Stimulated activated CD8-positive, alpha-beta memory T cell treated with anti-CD3 and anti-CD28 coated beads, Interleukin-4, amount 100 ng/mL, for 48 hours (primary cell): Measurements from ENCODE around the gene ATXN10.
"Not testable (repeated sequence)": the region's sequence is repeated elsewhere in the genome, so short reads cannot be mapped to it uniquely, and the experiment has no call there.

Source experiments
- DNase-seq: peaks from one replicate; pipeline ENCODE4 v3.0.0-alpha.2; 2020

Gene ATXN10

DNA sequence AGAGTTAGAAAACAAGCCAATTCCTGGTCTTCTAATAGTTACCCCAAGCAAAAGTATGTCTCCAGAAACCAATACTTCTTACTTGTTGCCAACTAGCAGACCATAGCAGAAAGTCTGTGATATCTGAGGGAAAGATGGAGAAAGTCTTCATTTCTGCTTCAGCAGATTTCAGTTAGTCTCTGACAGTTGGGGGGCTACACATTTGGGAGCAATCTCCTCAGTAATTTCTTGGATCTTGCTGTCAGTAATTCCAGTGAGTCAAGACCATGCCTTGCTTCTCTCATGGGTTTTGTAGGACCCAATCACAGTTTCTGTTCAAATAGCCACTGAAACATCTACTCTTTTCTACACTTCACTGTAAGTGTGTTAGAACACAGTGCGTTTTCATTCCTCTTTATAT, 118.8 kb downstream of the ATXN10 start:
- no peak for DNase-seq

DNA sequence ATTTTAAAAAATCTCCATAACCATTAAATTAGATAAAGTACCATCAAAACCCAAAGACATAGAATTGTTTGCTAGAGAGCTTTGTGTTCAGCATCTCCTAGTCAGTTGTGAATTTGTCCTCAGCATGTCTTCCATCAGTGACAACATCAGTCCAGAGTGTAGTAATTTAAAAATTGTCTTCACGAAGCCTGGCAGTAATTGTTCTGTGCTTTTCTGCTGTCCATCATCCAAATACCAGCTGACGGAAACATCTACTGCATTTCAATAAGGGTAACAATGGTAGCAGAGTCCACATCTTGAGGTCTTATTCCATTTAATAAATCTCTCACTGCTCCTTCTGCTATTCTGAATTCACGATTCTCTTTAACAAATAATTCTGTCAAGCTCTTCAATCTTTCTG, 121.5 kb downstream of the ATXN10 start:
- no peak for DNase-seq

DNA sequence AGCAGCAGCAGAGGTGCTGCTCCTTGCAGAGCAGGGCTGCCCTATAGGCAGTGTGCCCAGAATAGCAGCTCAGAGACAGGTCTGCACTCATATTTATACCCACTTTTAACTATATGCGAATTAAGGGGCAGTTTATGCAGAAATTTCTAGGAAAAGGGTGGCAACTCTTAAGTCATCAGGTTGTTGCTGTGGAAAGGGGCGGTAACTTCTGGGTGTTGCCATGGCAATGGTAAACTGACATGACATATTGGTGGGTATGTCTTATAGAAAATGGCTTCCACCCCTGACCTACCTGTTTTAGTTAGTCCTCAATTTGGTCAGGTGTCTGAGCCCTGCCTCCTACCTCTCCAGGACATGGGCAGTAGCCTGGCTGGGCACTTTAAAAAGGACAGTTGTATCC, 122.3 kb downstream of the ATXN10 start:
- DNase-seq = no peak

DNA sequence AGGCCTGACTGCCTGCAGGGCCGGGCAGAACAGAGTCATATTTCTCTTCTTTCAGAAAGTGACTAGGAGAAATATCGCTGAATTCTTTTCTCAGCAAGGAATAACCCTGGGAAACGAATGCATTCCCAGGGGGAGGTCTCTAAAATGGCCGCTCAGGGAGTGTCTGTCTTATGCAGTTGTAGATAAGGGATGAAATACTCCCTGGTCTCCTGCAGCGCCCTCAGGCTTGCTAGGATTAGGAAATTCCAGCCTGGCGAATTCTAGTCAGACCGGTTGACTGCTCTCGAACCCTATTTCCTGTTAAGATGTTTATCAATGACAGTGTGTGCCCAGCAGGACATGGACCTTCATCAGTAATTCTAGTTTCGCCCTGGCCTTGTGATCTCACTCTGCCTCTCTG, 124.4 kb downstream of the ATXN10 start:
- not testable (repeated sequence) for DNase-seq

DNA sequence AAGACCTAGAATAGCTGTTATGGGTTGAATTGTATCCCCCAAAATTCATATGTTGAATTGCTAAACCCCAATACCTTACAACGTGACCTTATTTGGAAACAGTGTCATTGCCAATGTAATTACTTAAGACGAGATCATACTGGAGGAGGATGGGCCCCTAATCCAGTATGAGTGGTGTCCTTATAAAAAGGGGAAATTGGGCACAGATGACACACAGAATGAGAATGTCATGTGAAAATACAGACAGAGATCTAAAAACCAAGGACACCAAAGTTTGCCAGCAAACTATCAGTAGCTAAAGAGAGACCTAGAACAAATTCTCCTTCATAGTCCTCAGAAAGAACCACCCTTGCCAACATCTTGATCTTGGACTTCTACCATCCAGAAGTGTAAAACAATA, 127.7 kb downstream of the ATXN10 start:
- DNase-seq = no peak

DNA sequence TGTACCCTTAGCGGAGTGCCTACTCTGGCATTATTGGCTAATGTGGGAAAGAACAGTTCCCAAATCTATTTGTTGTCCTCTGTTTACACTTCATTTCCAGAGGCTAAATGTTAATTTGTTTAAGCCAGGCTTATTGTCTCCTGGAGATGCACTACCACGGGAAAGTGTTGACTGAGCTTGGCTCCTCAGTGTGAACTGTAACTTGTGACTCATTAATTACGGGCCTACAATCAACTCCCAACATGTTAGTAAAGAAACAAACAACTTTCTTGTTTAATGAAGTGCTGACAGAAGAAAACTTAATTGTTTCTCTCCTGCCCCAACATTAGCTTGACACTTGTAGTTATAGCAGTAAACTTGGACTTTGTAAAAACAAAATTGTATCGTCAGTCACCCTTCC, 130.4 kb downstream of the ATXN10 start:
- DNase-seq = no peak

DNA sequence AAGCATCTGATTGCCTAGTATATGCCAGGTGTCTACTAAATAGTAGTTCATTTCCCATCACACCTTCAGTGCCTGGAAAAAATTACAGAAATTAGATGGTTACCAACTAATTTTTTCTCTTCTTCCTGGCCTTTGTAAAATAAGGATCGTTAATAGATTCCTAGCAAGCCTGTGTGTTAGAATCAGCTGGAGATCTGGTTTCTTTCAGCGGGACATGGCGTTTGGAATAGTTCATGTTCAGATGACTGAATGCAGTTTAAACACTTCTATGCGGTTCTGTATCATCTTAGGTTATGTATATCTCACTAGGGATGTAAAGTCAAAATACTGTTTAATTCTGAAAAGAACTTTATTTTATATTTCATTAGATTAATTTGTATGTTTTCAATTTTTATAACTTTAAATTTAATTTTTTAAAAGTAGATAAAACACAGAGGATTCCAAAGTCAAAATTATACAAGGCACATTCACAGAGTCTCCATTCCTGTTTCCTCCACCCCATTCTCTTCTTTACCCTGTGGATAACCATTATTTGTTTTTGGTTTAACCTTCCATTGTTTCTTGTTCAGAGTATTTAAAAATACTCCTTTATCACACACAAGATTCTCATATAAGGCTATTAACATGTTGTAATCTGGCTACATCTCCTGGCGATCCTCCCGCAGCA, 132.8 kb downstream of the ATXN10 start:
- DNase-seq = no peak

DNA sequence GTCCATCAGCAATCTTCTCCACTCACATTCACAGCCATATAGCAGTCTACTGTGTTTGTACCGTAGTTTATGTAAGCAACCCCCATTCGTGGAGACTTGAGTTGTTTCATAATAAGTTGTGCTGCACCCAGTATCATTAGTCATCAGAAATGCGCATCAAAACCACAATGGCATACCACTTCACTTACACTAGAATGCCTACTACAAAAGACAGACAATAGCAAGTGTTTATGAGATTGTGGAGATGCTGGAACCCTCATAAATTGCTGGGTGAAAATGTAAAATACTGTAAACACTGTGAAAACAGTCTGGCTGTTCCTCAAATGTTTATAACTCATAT, 133.3 kb downstream of the ATXN10 start:
- no peak for DNase-seq

DNA sequence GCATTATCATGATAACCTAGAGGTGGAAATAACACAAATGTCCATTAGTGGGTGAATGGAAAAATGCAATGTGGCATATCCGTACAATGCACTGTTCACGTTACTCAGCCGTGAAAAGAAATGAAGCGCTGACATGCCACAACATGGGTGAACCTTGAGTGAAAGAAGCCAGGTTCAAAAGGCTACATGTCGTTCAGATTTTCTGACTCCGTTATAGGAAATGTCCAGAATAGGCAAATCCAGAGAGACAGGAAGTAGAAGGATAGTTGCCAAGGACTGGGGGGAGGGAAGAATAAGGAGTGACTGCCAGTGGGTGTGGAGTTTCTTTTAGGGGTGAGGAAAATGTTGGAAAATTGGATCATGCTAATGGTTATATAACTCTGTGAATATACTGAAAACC, 133.8 kb downstream of the ATXN10 start:
- no peak for DNase-seq

DNA sequence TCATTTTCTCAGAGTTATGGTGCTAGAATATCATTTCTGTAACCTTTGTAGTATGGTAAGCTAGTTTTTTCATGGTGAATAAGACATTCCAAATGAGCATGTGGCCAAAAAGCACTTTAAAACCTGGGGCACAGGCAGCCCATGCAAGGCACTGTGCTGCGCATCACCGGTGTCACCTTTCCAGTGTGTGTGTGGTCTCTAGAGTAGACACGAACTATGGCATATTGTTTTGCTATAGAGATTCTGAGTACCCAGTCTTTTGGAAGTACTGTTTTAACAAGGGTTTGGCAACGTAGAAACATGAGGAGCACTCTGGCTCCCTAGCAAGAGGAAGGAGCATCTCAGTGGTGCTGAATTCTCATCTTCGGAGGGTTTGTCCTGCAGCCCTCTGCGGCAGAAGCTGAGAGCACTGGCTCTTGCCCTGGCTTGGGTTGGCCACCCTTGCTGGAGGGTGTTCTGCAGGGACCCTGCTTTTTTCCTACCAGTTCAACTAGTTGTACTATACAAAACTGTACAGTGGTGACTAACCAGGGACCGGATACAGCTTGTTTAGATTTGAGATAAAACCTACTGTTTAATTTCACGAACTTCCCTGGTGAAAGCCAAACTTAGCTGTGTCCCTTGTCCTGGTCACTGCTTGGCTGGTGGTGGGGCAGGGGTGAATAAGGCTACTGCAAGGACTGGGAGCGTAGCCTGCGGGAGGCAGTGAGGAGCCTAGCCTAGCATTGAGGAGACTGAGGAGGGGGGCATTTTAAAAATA, 135.7 kb downstream of the ATXN10 start:
- no peak for DNase-seq

DNA sequence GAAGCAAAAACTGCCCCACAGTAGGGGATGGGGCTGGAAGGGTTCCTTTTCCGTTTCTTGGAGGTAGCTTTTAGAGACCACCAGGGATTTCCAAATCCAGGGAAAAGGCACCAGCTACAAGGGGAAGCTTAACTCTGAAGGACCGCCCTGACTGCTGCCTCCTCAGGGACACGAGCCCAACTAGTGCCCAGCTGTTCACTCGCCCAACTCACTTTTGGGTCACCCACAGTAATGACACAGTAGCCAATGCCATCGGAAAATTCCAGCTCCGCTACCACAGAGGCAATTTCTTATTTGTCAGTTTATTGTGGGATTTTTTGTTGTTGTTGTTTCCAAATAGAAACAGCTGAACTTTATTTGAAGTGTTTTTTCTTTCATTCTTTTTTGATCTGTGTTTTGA, 141.3 kb downstream of the ATXN10 start:
- no peak for DNase-seq

DNA sequence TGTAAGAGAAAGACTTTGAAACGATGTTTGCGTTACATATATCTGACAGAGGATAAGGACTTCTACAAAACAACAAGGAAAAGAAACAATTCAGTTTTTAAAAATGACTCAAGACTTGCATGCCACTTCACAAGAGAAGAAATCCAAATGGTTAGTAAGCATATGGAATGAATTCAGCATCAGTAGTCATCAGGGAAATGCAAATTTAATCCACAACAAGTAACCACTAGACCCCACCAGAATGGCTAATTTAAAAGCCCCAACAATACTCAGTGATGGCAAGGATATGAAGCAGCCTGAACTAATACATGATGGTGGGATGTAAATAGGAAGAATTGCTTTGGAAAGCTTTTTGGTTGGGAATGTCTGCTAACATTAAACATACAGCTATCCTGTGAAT, 142.6 kb downstream of the ATXN10 start:
- no peak for DNase-seq

DNA sequence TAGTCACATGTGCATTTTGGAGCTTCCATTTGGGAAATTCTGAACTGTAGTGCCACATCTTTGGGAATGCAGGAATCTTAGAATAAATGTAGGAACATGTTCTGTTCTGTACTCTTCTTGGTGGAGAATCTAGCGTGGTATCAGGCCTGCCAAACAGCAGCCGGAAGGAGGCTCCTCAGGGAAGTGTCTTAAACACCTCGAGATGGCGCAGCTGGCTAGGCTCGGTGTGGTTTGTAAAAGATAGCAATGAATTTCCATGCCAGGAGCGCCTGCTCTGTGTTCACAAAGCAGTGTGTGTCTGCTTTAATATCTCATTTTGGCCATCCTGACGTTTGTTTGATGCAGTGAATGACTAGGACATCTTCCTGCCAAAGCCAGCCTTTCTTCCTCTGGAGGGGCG, 145.1 kb downstream of the ATXN10 start:
- no peak for DNase-seq

DNA sequence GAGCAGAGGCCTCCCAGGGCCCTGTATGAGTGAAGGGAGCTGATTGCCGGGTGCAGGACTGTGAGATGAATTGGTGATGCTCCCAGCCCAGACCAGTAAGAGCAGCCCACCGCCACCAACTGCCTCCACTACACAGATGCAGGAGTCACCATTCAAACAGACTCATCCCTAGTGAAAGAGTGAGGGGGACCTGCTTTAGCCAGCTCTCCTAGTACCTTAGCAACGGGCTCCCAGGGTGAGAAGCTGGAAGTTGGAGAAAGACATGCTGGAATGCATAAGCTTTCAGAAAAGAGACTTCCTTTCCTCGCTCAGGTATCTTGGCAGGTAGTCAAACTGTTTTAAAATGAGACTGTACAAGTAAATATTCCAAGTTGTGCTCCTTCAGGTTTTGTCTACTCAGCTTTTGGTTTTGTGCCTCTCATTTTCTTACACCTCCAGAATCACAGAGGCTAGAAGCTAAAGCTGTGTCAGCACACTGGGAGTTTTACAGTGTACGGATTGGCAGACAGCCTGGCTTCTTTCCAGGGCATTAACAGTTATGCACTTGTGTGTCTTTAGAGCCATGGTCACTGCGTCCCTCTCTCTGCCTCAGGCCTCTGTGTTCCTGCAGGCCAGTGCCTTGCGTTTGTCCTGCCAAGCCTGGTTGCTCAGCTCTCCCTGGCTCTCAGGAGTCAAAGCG, 146.2 kb downstream of the ATXN10 start:
- DNase-seq = no peak

DNA sequence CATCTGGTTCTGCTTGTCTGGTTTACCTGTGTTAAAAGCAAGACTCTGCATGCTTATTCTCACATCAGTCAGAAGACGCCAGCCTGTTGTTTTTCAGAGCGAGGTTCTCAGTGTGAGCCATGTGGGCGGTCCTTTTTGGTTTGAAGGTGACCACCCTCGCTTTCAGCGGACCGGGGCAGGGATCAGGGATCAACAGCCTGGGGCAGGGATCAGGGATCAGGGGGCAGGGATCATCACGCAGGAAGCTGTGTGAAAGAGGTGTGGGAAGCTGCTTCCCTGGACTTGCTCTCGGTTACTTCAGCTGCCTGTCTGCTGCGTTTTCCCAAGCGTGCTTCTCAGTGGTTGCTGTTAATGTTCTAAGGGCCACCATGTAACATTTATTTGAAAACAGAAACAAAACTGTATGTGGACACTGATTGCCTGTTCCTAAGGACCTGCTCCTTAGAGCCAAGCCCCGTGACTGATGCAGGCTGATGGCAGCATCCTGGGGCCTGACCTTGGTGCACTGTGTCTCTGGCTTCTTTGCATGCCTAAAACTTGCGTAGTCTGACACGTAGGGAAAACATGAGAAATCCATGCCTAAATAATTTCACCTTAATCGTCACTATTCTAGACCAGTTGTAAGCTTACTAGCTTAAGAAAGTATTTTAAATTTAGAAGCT, 146.9 kb downstream of the ATXN10 start:
- DNase-seq = no peak

DNA sequence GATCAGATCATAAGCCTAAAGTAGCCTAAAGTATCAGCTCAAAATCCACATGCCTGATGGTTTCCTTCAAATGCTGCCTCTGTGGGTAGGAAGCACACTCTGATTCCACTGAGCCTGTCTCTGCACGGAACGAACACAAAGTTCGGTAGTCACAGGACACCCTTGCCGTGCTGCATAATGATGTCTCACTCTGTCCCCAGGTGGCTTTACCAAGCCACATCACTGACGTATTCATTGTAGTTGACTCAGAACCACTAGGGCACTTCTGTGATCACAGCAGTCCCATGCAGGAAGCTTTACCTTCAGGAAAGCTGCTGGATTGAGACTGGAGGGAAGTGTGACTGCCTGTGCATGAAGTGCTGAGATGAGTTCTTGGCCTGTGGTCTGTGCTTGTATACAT, 147.7 kb downstream of the ATXN10 start:
- DNase-seq = no peak

DNA sequence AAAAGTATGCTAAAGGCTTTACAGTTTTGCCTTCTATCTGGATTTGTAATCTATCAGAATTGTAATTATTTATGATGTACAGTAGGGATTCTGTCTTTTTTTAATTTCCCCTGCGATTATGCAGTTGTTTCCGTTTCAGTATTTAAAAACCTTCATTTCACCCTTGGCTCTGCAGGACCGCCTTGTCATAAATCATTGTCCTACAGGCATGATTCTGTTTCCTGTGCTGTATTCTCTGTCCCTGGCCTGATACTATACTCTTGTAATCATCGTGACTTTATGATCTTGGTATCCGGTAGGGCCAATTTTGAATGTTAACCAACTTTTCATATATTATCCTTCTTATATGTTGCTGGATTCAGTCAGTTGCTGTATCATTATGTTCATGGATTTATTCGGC, 151.7 kb downstream of the ATXN10 start:
- DNase-seq = no peak

DNA sequence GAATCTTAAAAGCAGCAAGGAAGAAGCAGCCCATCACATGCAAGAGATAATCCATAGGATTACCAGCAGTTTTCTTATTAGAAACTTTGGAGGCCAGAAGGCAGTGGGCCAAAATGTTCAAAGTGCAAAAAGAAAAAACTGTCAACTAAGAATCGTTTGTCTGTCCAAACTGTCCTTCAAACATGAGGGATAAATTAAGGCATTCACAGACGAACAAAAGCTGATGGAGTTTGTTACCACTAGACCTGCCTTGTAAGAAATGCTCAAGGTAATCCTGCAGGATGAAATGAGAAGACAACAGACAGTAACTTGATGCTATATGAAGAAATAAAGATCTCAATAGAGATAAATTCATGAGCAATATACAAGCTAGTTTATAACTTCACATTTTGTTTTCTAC, 154.9 kb downstream of the ATXN10 start:
- no peak for DNase-seq

DNA sequence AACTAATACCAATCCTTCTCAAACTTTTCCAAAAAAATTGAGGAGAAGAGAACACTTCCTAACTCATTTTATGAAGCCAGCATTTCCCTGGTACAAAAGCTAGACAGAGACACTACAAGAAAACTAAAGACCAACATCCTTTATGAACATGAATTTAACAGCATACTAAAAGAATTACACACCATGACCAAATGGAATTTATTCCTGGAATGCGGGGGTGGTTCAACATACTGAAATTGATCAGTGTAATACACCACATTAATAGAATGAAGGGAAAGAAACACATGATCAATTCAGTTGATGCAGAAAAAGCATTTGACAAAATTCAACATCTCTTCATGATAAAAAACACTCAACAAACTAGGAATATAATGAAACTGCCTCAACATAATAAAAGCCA, 157.2 kb downstream of the ATXN10 start:
- DNase-seq = no peak

DNA sequence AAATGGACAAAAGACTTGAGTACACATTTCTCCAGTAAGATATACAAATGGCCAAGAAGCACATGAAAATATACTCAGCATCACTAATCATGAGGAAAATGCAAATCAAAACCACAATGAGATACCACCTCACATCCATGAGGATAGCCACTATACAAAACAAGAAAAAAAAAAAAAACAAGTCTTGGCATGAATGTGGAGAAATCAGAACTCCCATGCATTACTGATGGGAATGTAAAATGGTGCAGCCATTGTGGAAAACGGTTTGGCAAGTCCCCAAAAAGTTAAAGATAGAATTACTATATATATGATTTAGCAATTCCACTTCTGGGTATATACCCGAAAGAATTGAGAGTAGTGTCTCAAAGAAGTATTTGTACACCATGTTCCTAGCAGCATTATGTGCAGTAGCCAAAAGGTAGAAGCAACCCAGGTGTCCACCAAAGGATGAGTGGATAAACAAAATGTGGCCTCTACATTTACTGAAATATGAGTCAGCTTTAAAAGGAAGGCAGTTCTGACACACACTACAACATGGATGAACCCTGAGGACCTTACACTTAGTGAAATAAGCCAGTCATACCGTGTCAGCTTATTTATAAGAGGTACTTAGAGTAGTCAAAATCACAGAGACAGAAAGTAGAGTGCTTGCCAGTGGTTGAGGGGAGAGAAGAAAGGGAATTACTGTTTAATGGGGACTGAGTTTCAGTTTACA, 159.1 kb downstream of the ATXN10 start:
- no peak for DNase-seq

DNA sequence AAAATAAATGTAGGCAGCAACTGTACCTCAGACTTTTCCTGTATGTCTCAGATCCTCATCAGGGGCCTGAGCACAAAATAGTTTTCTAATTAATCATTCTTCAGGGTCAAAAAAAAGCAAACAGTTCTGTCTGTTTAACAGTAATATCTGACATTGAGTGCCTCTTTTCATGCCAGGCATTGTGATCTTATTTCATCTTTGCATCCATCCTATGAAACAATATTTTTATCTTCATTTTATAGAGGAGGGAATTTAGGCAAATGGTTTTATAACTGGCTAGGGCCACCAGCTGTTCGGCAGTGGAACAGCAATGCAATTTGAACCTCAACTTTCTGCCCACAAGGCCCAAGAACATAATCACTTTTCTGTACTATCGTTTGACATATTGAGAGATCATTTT, 159.8 kb downstream of the ATXN10 start:
- DNase-seq = no peak

DNA sequence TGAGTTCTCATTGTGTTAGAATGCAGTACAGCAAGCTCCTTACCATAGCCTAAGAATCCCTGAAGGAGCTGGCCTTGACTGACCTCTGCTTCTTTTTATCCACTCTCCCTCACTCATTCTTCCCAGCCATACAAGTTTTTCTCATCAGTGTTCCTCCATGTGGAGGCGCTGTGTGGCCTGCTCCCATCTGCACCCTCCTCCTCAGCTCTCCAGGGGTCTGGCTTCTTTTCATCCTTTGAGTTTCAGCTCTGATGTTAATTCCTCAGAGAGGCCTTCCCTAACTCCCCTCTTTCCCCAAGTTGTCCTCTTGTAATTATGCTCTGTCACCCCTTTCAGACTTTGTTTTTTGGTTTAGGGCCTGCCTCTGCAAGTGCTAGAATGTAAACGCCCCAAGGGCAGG, 160.5 kb downstream of the ATXN10 start:
- DNase-seq = no peak

DNA sequence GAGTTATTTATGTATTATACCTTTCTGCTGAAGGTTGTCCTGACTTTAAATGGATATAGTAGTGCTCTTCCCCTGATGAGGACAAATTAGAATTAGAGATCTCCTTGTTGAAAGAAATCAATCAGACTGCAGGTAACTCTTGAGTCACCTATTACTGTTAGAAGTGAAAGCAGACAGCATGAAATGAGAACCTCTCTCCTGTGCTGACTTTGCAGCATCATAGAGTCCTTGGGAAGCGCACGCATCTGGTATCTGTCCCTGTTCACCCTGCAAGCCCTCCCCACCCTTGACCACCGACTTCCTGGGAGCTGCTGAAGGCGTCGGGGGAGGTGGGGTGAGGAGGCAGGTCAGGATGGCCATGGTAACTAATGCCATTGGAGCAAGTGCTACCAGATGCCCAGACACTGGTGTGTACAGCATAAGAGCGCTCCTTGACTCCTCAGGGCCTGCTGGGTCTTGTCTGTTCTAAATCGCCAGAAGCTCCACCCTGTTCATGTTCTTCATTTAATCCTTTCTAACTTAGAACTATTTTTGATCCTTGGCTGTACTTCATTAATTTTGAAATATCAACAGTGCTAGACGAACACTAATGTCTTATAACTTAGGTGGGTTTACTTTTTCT, 161.4 kb downstream of the ATXN10 start:
- no peak for DNase-seq
